Measurements from ENCODE around the gene PDPR. TPM values are rescaled to one million over a fixed set of nuclear protein-coding genes. Genes with fewer than 3 reads are reported as not detected.
"Not testable (repeated sequence)": the region's sequence is repeated elsewhere in the genome, so short reads cannot be mapped to it uniquely, and the experiment has no call there.

PDPR gene
- total and polyA plus RNA-seq, 2 experiments from 2014 or later: 8.7 to 35.0 TPM

DNA sequence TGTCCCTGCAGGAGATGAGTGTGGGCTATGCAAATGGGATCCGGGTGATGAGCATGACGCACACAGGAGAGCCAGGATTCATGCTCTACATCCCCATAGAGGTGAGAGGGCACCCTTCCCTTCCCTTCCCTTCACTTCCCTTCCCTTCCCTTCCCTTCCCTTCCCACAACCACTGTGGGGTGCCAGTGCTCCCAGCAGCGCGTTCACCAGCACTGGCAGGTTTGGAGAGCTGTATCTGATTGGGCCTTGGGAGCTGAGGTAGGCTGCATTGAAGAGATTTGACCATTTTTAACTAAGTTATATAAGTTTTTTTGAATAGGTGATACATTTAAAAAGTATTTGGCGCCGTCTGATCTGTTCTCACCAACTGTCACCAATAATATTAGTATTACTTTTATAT, 34.3 kb downstream of the PDPR start:
- H3K27me3 ChIP-seq; H3K4me1 ChIP-seq (ENCODE audit: low read depth); H3K4me3 ChIP-seq; H3K9me3 ChIP-seq (ENCODE audit: low read depth); H3K27ac ChIP-seq; DNase-seq (ENCODE audit: low read depth in 1 of 2, low spot score in 1 of 2): not testable (repeated sequence)
- peaks cover 25% of the 10 kb centered on the region for H3K36me3 ChIP-seq

DNA sequence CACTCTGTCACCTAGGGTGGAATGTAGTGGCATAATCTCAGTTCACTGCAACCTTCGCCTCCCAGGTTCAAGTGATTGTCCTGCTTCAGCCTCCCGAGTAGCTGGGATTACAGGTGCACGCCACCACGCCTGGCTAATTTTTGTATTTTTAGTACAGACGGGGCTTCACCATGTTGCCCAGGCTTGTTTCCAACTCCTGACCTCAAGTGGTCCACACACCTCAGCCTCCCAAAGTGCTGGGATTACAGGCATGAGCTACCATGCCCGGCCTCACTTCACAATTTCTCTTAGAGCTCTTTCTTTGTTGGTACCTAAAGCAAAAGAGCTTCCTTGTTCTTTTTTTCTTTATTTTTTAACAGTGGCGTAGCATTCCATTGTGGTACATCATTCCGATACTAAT, 35.2 kb downstream of the PDPR start:
- H3K36me3 ChIP-seq: peaks cover 27% of the 10 kb centered on the region
- not testable (repeated sequence) for H3K4me1 ChIP-seq (ENCODE audit: low read depth); DNase-seq (ENCODE audit: low read depth in 1 of 2, low spot score in 1 of 2); H3K27me3 ChIP-seq; H3K9me3 ChIP-seq (ENCODE audit: low read depth); H3K27ac ChIP-seq; H3K4me3 ChIP-seq

DNA sequence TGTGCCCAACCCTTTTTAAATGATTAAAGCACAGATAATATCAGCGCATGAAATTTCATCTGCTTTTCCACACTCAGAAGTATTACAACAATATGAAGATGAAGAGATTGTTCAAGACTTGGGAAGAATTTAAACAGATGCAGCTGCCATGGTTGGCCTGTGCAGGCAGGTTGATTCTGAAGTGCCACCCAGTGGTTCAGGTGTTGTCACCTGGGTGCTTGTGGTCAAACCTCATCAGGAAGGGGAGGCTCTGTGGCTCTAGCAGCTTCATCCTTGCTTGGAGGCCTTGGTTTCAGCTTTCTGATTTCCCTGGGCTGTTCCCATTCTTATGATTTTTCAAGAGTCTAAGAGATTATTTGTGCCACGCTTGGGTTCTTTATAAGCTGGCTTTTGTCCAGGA, 37.3 kb downstream of the PDPR start:
- peaks cover 39% of the 10 kb centered on the region for H3K36me3 ChIP-seq
- no peak for DNase-seq (ENCODE audit: low read depth in 1 of 2, low spot score in 1 of 2)
- H3K27ac ChIP-seq: no peak overlapping the region
- H3K9me3 ChIP-seq (ENCODE audit: low read depth): no peaks in the 10 kb centered on the region
- H3K4me1 ChIP-seq (ENCODE audit: low read depth): no peaks in the 10 kb centered on the region
- H3K27me3 ChIP-seq: no peaks in the 10 kb centered on the region
- TF ChIP-seq, protein P1, sequence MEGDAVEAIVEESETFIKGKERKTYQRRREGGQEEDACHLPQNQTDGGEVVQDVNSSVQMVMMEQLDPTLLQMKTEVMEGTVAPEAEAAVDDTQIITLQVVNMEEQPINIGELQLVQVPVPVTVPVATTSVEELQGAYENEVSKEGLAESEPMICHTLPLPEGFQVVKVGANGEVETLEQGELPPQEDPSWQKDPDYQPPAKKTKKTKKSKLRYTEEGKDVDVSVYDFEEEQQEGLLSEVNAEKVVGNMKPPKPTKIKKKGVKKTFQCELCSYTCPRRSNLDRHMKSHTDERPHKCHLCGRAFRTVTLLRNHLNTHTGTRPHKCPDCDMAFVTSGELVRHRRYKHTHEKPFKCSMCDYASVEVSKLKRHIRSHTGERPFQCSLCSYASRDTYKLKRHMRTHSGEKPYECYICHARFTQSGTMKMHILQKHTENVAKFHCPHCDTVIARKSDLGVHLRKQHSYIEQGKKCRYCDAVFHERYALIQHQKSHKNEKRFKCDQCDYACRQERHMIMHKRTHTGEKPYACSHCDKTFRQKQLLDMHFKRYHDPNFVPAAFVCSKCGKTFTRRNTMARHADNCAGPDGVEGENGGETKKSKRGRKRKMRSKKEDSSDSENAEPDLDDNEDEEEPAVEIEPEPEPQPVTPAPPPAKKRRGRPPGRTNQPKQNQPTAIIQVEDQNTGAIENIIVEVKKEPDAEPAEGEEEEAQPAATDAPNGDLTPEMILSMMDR (IDR thresholded peaks at IDR 0.05; ENCODE audit: low read depth, low read length): no peak
- no peak overlapping the region for H3K4me3 ChIP-seq

DNA sequence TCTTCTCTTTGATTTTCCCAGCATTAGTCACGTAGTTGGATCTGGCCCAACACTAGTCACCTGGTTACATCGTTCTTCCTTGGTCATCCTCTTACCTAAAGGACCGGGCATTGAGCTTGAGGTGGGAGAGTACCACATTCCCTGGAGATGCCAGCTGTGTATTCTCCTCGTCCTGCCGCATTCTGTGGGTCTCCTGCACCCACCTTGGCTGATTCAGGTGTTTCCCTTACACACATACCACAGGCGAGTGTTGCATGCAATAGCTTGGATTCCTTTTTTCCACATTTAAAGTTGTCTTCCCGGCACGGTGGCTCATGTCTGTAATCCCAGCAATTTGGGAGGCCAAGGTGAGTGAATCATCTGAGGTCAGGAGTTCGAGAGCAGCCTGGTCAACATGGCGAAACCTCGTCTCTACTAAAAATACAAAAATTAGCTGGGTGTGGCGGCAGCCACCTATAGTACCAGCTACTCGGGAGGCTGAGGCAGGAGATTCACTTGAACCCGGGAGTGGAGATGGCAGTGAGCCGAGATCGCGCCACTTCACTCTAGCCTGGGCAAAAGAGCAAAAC, 37.9 kb downstream of the PDPR start:
- Histone ChIP-seq H3K4me3 (no peak overlapping the region), H3K27ac (no peak overlapping the region), H3K27me3 (no peaks in the 10 kb centered on the region), H3K4me1 (ENCODE audit: low read depth) (no peaks in the 10 kb centered on the region), H3K36me3 (peaks cover 43% of the 10 kb centered on the region), H3K9me3 (ENCODE audit: low read depth) (no peaks in the 10 kb centered on the region)
- TF ChIP-seq, protein P1 (IDR thresholded peaks at IDR 0.05; ENCODE audit: low read depth, low read length): no peak
- DNase-seq (ENCODE audit: low read depth in 1 of 2, low spot score in 1 of 2): no peak

DNA sequence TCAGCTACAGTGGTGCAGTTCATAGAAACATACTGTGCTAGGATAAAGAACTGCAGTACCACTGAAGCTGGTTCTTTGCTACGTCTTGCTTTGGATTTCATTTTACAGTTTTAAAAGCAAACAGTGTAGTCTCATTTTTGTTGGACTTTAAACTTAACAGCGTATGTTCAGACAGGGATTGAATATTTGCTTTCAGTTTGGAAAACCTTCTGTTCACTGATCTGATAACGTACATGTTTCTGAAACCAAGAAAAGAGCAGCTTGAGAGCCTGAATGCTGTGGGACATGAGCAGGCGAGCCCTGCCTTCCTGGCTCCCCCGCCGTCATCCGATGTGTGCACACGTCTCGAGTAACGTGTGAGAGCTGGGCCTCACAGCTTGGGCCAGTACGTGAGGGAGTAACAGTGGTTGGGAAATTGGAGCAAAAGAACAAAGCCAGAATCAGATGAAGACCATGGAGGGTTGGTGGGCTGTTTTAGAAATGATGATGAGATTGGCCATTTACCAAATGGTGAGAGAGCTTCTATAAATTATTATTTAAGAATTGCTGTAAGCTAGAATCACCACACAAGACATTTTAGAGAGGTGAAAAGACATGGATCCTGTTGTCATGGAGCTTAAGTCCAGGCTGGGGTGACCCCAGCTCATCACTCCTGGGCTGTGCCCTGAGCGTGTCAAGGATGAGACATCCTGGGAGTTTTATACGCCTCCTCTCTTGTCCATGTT, 38.6 kb downstream of the PDPR start:
- H3K36me3 ChIP-seq: peaks cover 45% of the 10 kb centered on the region
- H3K27ac ChIP-seq: no peak overlapping the region

DNA sequence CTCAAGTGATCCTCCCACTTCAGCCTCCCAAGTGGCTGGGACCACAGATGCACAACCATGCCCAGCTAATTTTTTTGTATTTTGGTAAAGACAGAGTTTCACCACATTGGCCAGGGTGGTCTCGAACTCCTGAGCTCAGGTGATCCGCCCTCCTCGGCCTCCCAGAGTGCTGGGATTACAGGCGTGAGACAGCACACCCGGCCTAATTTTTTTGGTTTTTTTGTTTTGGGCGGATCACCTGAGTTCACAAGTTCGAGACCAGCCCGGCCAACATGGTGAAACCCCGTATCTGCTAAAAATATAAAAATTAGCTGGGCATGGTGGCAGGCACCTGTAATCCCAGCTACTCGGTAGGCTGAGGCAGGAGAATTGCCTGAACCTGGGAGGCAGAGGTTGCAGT, 40.6 kb downstream of the PDPR start:
- not testable (repeated sequence) for H3K4me1 ChIP-seq (ENCODE audit: low read depth); H3K4me3 ChIP-seq; H3K9me3 ChIP-seq (ENCODE audit: low read depth); H3K27ac ChIP-seq; DNase-seq (ENCODE audit: low read depth in 1 of 2, low spot score in 1 of 2); H3K27me3 ChIP-seq
- peaks cover 46% of the 10 kb centered on the region for H3K36me3 ChIP-seq

More for the DNA sequence above, 38.6 kb downstream of the PDPR start:
- H3K9me3 ChIP-seq (ENCODE audit: low read depth): no peaks in the 10 kb centered on the region
- no peaks in the 10 kb centered on the region for H3K27me3 ChIP-seq
- no peak overlapping the region for H3K4me3 ChIP-seq
- no peaks in the 10 kb centered on the region for H3K4me1 ChIP-seq (ENCODE audit: low read depth)
- TF ChIP-seq, protein P1 (IDR thresholded peaks at IDR 0.05; ENCODE audit: low read depth, low read length): no peak
- no peak for DNase-seq (ENCODE audit: low read depth in 1 of 2, low spot score in 1 of 2)

DNA sequence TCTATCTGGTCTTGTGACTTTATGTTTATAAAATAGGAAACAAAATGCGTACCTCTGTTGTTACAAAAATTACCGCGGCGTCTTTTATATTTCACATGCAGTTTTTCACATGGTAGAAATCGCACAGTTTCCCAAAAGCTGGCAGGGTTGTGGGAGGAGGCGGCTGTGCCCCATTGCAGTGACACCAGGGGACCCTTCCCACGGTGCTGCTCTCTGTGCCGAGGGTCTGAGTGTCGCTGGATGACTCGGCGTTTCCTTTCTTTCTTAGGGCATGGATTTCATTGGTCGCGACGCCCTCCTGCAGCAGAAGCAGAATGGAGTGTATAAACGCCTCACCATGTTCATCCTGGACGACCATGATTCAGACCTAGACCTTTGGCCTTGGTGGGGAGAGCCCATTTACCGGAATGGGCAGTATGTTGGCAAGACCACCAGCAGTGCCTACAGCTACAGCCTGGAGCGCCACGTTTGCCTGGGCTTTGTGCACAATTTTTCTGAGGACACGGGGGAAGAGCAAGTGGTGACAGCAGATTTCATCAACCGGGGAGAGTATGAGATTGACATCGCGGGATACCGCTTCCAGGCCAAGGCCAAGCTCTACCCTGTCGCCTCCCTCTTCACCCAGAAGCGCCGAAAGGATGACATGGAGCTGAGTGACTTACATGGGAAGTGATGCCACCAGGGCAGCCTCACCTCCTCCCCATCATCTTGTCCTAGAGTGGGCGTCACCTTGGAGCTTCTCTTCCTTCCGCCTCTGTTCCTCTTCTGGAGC, 42.3 kb downstream of the PDPR start:
- Histone ChIP-seq H3K36me3 (peaks cover 48% of the 10 kb centered on the region), H3K27ac (no peak overlapping the region), H3K4me3 (no peak overlapping the region), H3K27me3 (no peaks in the 10 kb centered on the region), H3K4me1 (ENCODE audit: low read depth) (no peaks in the 10 kb centered on the region), H3K9me3 (ENCODE audit: low read depth) (no peaks in the 10 kb centered on the region)
- DNase-seq (ENCODE audit: low read depth in 1 of 2, low spot score in 1 of 2): no peak
- TF ChIP-seq, protein P1 (IDR thresholded peaks at IDR 0.05; ENCODE audit: low read depth, low read length): no peak
